ENCODE measurements around the gene TNC. TPM values are rescaled to one million over a fixed set of nuclear protein-coding genes. Genes with fewer than 3 reads are reported as not detected.
A peak's percentile ranks its signal among the peaks of the same experiment; 100 is the strongest.

Gene TNC
- total RNA-seq, 1 donor from 2014 or later: 289 TPM

GRCh38 chr9:115111874-115112273, 6.1 kb downstream of the TNC start:
- Histone ChIP-seq H3K4me3 (ENCODE audit: low read depth, low read length) (no peak overlapping the region), H3K36me3 (ENCODE audit: control insufficient read depth, insufficient read depth, low read length) (no peaks in the 10 kb centered on the region), H3K27me3 (ENCODE audit: control insufficient read depth, insufficient read depth, low read length) (no peaks in the 10 kb centered on the region)
- no peak for TF ChIP-seq CTCF (IDR thresholded peaks at IDR 0.05; ENCODE audit: insufficient read depth, low read length, poor library complexity, severe bottlenecking)
- DNase-seq (ENCODE audit: low read depth): no peak

- Histone ChIP-seq H3K27me3 (ENCODE audit: control insufficient read depth, insufficient read depth, low read length) (no peaks in the 10 kb centered on the region), H3K36me3 (ENCODE audit: control insufficient read depth, insufficient read depth, low read length) (no peaks in the 10 kb centered on the region), H3K4me3 (ENCODE audit: low read depth, low read length) (no peak overlapping the region)
- no peak for TF ChIP-seq CTCF (IDR thresholded peaks at IDR 0.05; ENCODE audit: insufficient read depth, low read length, poor library complexity, severe bottlenecking)
- DNase-seq (ENCODE audit: low read depth): peak; percentile 88
Observed at GRCh38 chr9:115109486-115109885, 8.5 kb downstream of the TNC start.

GRCh38 chr9:115107701-115108100, 10.3 kb downstream of the TNC start:
- DNase-seq (ENCODE audit: low read depth): no peak
- no peak for TF ChIP-seq CTCF (IDR thresholded peaks at IDR 0.05; ENCODE audit: insufficient read depth, low read length, poor library complexity, severe bottlenecking)
- Histone ChIP-seq H3K27me3 (ENCODE audit: control insufficient read depth, insufficient read depth, low read length) (no peaks in the 10 kb centered on the region), H3K36me3 (ENCODE audit: control insufficient read depth, insufficient read depth, low read length) (no peaks in the 10 kb centered on the region), H3K4me3 (ENCODE audit: low read depth, low read length) (no peak overlapping the region)

- no peaks in the 10 kb centered on the region for H3K27me3 ChIP-seq (ENCODE audit: control insufficient read depth, insufficient read depth, low read length)
- no peaks in the 10 kb centered on the region for H3K36me3 ChIP-seq (ENCODE audit: control insufficient read depth, insufficient read depth, low read length)
- TF ChIP-seq CTCF (IDR thresholded peaks at IDR 0.05; ENCODE audit: insufficient read depth, low read length, poor library complexity, severe bottlenecking): no peak
- no peak overlapping the region for H3K4me3 ChIP-seq (ENCODE audit: low read depth, low read length)
- DNase-seq (ENCODE audit: low read depth): no peak
Observed at GRCh38 chr9:115106642-115107041, 11.3 kb downstream of the TNC start.

- H3K27me3 ChIP-seq (ENCODE audit: control insufficient read depth, insufficient read depth, low read length): no peaks in the 10 kb centered on the region
- no peak overlapping the region for H3K4me3 ChIP-seq (ENCODE audit: low read depth, low read length)
- H3K36me3 ChIP-seq (ENCODE audit: control insufficient read depth, insufficient read depth, low read length): no peaks in the 10 kb centered on the region
- no peak for DNase-seq (ENCODE audit: low read depth)
- TF ChIP-seq CTCF (IDR thresholded peaks at IDR 0.05; ENCODE audit: insufficient read depth, low read length, poor library complexity, severe bottlenecking): no peak
Observed at GRCh38 chr9:115106001-115106400, 12.0 kb downstream of the TNC start.

GRCh38 chr9:115104908-115105307, 13.0 kb downstream of the TNC start:
- no peaks in the 10 kb centered on the region for H3K27me3 ChIP-seq (ENCODE audit: control insufficient read depth, insufficient read depth, low read length)
- TF ChIP-seq CTCF (IDR thresholded peaks at IDR 0.05; ENCODE audit: insufficient read depth, low read length, poor library complexity, severe bottlenecking): no peak
- DNase-seq (ENCODE audit: low read depth): no peak
- no peak overlapping the region for H3K4me3 ChIP-seq (ENCODE audit: low read depth, low read length)
- H3K36me3 ChIP-seq (ENCODE audit: control insufficient read depth, insufficient read depth, low read length): no peaks in the 10 kb centered on the region

Data from kidney epithelial cell (primary cell).